Medulla oblongata (tissue), 1 donor: ENCODE results near the gene ABI3BP.
A peak's percentile ranks its signal among the peaks of the same experiment; 100 is the strongest.

Source experiments
- DNase-seq: peaks from one replicate; pipeline ENCODE4 v3.0.0-alpha.2; 2015; ENCODE audit errors: extremely low spot score

The ABI3BP gene

DNA sequence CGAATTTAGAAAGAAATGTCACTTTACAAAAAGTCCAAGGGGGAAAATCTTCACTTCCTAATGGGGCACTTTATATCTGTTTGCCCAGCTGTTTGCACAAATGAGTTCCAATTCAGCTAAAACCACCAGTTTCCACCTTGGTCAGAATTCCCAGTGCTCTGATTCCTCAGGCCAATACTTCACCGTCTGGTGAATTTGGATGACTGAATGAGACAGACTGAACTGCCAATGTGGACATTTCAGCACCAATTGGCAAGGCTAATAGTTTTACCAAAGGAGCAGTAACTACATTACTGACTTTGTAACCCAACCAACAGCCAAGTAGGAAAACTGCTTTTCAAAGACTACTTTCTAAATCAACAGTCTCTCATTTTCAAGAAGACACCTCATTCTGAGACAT lies 51.8 kb downstream of the ABI3BP start:
- DNase-seq = no peak

GRCh38 chr3:100941041-100941440 lies 52.2 kb downstream of the ABI3BP start:
- DNase-seq = no peak

DNA sequence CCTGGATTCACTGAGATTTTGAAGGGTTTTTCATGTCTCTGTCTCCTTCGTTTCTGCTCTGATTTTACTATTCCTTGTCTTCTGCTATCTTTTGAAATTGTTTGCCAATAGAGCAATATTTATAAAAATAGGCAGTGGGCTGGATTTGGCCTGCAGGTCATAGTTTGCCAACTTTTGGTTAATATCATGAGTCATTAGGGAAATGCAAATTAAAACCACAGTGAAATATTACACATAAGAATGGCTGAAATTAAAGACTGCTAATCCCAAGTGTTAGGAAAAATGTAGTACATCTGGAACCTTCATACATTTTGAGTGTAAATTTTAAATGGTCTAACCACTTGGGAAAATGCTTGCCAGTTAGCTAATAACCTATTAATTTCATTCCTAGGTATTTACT lies 56.3 kb downstream of the ABI3BP start:
- DNase-seq = no peak

DNA sequence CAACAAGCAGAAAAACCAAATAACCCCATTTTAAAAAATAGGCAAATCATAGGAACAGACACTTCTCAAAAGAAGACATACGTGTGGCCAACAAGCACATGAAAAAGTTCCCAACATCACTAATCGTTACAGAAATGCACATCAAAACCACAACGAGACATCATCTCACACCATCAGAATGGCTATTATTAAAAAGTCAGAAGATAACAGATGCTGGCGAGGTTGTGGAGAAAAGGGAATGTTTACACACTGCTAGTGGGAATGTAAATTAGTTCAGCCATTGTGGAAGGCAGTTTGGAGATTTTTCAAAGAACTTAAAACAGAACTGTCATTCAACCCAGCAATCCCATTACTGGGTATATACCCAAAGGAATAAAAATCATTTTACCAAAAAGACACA lies 60.7 kb downstream of the ABI3BP start:
- DNase-seq = no peak

- no peak for DNase-seq
These were observed 64.4 kb downstream of the ABI3BP start for GRCh38 chr3:100928638-100929428.

DNA sequence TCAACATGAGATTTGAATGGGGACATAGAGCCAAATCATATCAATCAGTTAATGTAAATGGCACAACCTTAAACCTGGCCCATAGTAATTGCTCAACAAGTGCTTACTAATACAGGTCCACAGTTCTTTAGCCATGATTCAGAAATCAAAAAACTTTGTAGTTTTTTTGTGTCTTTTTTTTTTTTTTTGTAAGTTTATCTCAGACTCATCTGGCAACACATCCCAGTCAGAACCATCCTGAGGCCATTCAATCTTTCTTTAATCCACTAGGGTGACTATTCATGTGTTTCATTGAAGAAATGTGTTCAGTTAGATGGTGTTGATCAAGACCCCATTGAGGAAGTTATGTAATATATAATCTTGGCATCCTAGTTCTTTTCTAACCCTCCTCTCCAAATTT lies 65.4 kb downstream of the ABI3BP start:
- no peak for DNase-seq

DNA sequence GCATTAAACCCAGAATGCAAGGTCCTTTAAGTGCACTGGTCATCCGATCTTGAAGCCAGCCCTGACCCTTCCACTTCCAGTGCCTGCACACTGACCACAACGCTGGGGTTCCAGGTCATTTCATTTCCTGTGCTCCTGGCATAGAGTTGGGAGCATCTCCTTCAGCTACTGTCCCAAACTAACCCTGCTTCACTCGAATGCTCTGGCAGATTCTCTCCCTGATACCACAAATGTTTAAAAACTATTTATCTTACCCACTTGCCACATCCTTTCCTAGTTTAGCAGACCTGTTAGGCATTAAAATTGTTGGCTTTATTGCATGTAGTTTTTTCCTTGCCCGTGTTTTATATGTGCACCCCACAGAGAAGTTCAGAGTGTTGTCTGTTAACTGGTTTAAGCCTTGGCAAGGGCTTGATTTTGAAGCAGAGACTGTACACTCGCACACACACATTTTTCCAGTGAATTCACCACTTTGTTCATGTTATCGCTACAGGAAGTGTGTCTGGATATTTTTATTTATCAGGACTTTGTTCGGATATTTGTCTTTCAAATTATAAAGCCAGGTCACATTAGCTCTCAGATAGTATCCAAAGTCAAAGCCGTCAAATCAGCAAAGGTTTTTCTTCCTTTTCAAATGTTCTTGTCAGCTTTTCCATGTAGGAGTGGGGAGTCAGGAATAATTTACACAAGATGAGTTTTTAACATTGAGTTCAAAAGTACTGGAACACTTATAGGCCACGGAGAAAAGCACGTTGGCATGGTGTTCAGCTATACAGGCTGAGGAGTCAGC lies 77.3 kb downstream of the ABI3BP start:
- DNase-seq = no peak

- no peak for DNase-seq
These were observed 79.2 kb downstream of the ABI3BP start for GRCh38 chr3:100913870-100914648.

DNA sequence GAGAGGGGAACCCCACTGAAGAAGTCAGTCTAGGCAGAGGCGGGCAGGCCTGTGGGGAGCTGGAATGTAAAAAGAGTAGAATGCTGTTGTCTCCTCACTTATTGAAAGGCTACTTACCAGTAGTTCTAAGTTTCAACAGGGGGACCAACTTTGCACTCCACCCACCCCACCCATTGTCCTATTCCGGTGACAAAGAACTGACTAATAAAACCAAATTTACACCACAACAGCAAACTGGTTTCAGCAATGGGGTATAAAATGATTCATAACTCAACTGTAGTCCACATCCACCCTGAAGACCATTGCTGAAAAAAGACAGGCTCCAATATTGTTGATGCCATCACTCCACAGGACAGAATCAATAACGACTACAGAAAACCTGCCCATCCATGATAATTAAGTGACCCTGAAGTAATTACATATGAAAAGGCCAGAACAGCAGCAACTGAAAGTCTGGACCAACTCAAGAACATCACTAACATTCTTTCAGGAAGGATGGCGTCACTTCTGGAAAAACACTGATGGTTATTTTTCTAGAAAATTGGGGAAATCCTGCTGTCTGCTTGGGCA lies 80.2 kb downstream of the ABI3BP start:
- no peak for DNase-seq

GRCh38 chr3:100912571-100912970 lies 80.7 kb downstream of the ABI3BP start:
- no peak for DNase-seq

GRCh38 chr3:100911956-100912355 lies 81.3 kb downstream of the ABI3BP start:
- no peak for DNase-seq

- no peak for DNase-seq
These were observed 82.2 kb downstream of the ABI3BP start for GRCh38 chr3:100910986-100911385.

DNA sequence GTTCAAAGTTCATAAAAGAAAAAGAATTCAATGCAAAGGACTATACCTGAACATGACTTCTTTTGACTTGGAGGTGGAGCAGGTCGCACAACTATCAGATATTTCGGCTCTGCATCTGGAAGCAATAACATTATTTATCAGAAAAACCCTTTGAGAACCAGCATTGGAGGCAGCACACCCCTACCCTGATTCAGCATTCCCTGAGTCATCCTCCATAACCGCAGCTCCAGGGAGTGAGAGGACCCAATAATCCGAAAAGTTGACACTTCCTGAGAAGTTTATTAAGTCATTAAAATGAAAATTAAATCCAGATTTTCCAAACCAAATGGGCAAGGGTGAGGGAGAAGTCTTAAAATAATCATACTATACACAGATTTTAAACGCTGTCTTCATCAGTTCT lies 90.6 kb downstream of the ABI3BP start:
- DNase-seq = no peak

DNA sequence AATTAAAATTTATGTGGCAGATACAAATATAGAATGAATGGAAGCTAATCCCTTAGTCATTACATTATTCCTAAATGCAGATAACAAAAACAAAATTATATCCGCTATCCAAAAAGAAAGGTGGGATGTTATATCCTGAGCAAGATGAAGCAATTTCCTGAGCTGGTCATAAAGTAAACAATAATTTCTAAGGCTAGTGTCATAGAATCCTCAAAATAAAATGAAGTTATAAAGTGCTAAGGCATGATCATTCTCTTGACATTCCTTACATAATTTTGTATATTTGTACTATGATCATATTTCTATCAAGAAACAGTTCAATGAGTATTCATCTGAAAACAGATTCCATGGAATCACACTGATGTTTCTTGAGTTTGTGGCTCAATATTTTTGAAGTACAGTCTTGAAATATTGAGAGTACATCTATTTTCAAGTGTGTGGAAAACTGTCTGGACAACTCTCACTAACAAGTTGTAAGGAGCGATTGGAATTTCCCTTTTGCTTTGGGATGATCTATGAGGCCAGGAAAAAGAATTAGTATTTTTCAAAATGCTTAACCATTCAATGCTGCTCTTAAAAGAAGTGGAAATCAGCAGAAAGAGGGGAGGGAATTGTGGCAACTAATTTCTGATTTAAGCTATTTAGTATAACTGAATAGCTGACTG lies 92.4 kb downstream of the ABI3BP start:
- DNase-seq = no peak

DNA sequence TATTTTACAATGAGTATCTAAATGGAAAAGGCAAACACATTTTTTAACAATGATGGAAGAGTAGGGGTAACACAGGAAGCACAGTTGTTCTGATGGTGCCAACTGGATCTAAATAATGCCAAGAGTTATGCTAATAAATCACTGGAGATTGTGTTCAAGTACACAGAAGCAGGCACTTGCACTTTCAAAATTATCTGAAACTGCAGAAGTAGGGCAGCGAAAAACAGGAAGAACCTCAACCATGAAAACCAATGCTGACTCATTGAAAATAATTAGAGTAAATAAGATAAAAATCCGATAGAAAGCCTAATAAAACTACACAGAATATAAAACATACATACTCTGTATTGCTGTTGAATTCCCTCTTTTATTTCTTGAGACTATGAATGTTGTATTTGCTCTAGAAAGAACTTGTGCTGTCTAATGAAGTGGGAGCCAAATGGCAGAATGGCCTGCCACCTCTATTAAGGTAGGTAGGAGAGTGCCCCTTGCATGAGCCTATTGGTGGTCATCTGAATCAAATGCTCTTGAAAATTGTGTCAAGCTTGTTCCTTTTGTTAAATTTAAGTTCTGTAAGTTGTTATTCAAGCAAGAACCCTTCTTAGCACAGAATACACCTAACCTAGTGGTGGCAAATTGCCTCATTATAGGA lies 93.7 kb downstream of the ABI3BP start:
- peak; percentile 20 for DNase-seq

- DNase-seq = no peak
These were observed 94.5 kb downstream of the ABI3BP start for GRCh38 chr3:100898681-100899080.

DNA sequence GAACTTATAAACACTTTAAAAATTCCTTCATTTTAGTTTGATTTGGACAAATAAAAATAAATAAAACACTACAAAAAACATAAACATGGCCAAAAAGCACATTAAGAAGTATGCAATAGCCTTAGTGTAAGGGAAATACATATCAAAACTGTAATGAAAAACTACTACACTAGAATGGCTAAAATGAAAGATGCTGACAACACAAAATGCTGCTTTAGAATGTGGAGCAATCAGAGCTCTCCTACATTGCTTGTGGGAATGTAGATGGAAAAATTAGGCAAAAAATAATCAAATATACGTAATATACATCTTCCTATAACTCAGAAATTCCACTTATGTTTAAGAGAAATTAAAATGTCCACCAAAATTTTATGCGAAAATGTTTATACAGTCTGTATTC lies 96.2 kb downstream of the ABI3BP start:
- no peak for DNase-seq

- peak; percentile 45 for DNase-seq
These were observed 99.6 kb downstream of the ABI3BP start for GRCh38 chr3:100893590-100893989.

DNA sequence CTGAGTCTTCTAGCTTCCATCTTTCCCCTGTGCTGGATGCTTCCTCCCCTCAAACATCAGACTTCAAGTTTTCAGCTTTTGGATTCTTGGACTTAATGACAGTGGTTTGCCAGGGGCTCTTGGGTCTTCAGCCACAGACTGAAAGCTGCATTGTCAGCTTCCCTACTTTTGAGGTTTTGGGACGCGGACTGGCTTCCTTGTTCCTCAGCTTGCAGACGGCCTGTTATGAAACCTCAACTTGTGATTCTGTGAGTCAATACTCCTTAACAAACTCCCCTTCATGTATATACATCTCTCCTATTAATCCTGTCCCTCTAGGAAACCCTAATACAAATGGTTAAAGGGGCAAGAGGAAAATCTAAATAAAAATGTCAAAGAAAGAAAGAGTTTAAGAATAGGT lies 100.1 kb downstream of the ABI3BP start:
- peak; percentile 68 for DNase-seq

DNA sequence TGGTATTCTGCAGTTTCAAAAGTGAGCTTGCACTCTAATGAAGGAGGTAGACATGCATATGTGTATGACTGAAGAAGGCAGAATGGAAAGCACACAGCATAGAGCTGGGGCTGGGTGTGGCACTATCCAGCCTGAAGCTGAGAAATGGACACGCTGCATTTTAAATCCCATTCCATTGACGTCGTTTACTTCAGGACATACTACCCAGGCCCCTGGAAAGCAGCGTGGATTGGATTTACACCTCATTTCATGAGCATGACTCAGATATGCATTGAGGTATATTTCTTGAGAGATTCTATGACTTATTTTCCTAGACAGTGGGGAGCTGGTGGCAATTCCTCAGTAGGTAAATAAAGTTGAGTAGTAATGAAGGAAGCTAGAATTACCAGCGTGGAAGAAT lies 101.4 kb downstream of the ABI3BP start:
- no peak for DNase-seq

DNA sequence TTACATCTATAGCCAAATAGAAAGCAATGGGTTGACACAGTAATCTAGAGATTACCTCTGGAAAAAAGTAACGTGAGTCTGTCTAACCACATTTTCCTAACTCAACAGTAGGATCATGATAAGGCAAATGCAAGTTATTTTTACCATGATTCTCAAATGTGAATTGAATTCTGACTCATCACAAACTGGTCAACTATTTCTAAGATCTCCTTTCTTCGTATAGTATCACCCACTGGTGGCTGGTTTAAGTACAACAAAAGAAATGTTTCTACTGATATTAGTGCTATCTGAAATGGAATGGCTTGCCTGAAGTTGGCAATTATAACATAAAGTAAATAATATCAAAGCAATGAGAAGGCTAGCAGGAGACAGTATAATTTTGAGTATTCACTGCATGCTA lies 102.2 kb downstream of the ABI3BP start:
- DNase-seq = no peak
